Fibroblast of pulmonary artery (primary cell): ENCODE measurements around the gene LSAMP.

Experiments
- DNase-seq: peaks from one replicate; pipeline ENCODE4 v3.0.0-alpha.2; 2010; ENCODE audit warnings: low read depth
- H3K4me3 ChIP-seq: replicated peaks from 2 replicates; pipeline ENCODE4 v1.5.1; 2011; ENCODE audit warnings: low read depth, mild to moderate bottlenecking, control low read depth, low read length, moderate library complexity
- TF ChIP-seq, protein P1 (sequence below): IDR thresholded peaks from 2 replicates; pipeline ENCODE4 v1.5.1; 2011; ENCODE audit warnings: mild to moderate bottlenecking, control low read depth, low read length, inconsistent platforms; ENCODE audit errors: missing control alignments

The LSAMP gene

DNA sequence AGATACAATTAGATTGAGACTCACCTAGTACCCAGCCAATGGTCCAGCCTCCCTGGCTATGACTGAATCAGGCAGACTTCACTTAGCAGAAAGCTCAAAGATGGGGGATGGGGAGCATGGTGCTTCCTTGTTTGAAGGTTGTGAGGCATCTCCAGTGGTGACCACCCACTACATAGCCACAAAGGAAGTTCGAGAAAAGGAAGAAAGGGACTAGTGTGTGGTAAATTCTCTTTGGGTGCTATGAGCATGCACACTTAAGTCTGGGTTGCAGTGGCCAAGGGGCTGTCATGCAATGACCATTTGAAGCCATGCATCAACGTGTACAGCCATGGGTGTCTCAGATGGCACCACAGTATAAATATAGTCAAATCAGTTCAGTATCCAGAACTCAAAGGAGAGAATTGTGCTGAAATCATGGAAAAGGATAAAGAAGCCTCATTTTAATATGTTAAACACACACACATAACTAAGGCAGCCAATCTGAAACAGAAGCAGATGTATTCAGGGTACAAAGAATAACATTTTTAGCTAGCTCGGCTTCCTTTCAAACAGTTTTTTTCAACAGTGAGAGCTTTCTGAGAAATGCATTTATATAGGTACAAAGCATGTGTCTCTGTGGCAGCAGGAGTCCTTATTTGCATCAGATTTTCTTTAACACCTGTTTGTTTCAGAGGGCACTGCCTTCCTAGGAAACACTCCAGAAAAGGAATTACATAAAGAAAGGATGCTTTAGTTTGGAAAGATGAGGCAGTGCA is 546.5 kb downstream of the LSAMP start:
- TF ChIP-seq, protein P1, sequence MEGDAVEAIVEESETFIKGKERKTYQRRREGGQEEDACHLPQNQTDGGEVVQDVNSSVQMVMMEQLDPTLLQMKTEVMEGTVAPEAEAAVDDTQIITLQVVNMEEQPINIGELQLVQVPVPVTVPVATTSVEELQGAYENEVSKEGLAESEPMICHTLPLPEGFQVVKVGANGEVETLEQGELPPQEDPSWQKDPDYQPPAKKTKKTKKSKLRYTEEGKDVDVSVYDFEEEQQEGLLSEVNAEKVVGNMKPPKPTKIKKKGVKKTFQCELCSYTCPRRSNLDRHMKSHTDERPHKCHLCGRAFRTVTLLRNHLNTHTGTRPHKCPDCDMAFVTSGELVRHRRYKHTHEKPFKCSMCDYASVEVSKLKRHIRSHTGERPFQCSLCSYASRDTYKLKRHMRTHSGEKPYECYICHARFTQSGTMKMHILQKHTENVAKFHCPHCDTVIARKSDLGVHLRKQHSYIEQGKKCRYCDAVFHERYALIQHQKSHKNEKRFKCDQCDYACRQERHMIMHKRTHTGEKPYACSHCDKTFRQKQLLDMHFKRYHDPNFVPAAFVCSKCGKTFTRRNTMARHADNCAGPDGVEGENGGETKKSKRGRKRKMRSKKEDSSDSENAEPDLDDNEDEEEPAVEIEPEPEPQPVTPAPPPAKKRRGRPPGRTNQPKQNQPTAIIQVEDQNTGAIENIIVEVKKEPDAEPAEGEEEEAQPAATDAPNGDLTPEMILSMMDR: no peak
- no peak overlapping the region for H3K4me3 ChIP-seq
- DNase-seq: no peak

DNA sequence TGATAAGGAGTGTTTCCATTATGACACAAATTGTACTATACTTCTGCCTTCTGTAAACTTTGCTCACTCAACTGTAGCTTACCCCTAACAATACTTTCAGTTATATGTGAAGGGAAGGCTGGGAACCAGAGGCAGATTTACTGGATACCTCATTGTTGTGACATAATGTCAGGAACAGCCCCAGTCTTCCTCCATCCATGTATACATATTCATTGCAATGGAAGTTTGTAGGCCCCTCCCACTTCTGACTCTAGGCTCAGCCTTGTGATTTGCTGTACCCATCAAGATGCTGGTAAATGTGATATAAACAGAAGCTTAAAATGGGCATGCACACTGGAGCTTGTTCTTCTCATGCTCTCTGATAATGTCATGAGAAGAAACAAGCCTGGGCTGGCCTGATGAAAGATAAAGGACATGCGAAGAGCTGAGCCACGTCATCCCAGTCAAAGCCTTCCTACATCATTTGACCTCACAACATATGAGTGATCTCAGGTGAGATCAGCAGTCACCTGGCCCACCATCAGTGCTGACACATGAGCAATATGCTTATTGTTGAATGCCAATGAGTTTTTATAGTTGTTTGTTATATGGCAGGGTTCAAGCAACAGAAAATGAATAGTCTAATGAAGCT is 554.2 kb downstream of the LSAMP start:
- no peak overlapping the region for H3K4me3 ChIP-seq
- no peak for DNase-seq
- TF ChIP-seq, protein P1: no peak

DNA sequence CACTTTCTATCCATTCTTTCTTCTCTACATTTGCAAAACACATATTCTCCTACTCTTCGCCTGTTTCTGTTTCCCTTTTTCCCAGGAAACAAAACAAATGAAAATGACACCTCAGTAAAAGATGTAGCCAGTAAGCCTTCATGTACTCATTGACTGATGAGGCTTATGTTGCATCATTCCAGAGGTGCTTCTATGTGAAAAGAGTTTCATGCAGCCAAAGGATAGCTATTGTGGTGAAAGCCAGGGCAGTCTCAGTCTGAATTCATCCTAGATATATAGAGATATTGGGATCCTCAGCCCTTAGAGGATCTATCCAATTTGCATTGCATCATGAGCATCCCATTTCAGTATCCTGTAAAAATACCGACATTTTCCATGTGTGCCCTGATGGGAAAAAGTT is 554.7 kb downstream of the LSAMP start:
- H3K4me3 ChIP-seq: no peak overlapping the region
- TF ChIP-seq, protein P1: no peak
- DNase-seq: no peak

DNA sequence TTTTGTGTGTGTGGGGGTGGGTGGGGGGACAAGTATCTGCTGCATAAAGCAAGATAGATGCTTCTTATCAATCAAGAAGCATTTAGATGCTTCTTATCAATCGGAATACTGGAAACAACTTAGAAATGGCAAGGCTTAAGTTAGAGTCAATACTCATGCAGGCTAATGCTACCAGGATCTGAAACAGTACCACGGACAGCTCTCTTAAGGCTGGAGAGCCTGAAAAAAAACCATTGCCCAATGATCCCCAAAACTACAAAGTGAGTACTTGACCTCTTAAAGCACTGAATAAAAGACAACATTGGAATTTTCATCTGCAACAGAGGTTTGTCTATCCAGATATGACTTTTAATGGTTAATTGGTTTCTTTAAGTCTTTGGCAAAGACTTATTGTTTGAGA is 559.7 kb downstream of the LSAMP start:
- DNase-seq: peak; percentile 17
- TF ChIP-seq, protein P1: no peak
- no peak overlapping the region for H3K4me3 ChIP-seq

DNA sequence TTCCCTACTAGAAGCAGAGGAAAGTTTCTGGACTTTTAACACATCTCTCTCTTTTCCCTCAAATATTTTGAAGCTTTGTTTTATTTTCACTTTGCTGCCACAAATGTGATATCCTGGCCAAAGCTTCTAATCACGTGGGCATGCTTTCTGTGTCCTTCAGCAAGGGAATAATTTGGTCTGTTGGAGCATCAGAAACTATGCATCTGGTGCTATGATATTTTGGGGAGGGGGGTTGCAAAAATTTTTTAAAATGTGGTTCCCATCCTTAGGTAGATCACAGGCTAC is 567.7 kb downstream of the LSAMP start:
- peak; percentile 16 for DNase-seq
- TF ChIP-seq, protein P1: no peak
- H3K4me3 ChIP-seq: peak overlapping the region; percentile 29

DNA sequence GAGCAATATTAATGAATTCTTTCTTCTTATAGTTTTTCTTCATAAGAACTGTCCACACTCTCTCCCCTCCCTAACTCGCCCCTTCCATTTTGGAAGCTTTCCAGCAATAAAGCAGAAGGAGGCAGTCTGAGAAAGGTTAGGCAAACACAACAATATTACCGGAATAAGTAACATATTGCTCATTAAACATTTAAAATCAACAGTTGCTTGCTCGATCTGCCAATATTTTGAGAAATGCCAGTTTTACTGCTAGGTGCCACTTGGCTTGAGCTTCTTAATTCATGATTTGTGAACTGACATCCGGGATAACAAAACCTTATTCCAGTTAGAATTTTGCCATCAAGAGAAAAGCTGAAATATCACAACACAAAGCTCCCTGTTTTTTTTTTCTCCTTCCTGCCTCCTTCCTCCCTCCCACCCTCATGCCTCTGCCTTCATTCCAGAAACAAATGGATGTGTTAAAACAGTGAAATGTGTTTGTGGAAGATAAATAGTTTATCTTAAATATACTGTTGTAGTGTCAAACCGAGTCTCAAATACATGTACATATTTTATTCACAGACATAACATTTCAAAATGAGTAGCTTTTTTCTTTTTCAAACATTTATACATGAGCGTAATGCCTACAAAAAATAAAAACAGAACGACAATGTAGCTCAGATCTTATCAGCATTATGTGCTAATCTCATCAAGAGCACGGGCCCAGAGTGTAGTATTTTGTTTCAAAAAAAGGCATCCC is 568.2 kb downstream of the LSAMP start:
- DNase-seq: peak; percentile 13
- peak overlapping the region; percentile 29 for H3K4me3 ChIP-seq
- TF ChIP-seq, protein P1: no peak

DNA sequence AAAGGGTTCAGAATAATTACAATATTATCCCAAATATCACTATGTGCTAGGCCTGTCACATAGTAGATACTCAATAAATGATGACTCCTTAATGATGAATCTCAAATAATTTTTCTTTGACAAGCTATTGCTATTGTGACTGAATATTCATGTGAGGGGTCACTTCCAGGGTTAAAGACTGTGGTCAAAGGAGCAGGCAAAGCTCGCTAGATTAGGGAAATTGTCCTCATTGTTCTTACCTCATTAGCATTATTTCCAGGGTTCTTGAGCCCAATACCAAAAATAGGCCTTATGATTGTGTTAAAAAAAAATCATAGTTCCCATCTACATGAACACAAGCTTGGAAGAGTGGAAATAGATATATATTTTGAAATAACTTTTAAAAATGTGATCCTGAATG is 569.8 kb downstream of the LSAMP start:
- H3K4me3 ChIP-seq: no peak overlapping the region
- TF ChIP-seq, protein P1: no peak
- DNase-seq: no peak
